ENCODE measurements around the gene LRFN5.
"Not testable (repeated sequence)": the region's sequence is repeated elsewhere in the genome, so short reads cannot be mapped to it uniquely, and the experiment has no call there.

LRFN5 gene

GRCh38 chr14:41606532-41607303 is at the start of gene LRFN5:
Gene LRFN5, plus strand, starts transcription at chr14:41606876.
- DNase-seq: no peak

- no peak for DNase-seq
Measured at GRCh38 chr14:41558490-41558889, 48.2 kb upstream of the LRFN5 start.

- not testable (repeated sequence) for DNase-seq
Measured at GRCh38 chr14:41566864-41567263, 39.8 kb upstream of the LRFN5 start.

- no peak for DNase-seq
Measured at GRCh38 chr14:41568979-41569378, 37.7 kb upstream of the LRFN5 start.

GRCh38 chr14:41570415-41571155 is 36.1 kb upstream of the LRFN5 start:
- DNase-seq: no peak

- no peak for DNase-seq
Measured at GRCh38 chr14:41586237-41586636, 20.4 kb upstream of the LRFN5 start.

GRCh38 chr14:41597647-41598046 is 9.0 kb upstream of the LRFN5 start:
- DNase-seq: no peak

- DNase-seq: not testable (repeated sequence)
Measured at GRCh38 chr14:41599805-41600385, 6.8 kb upstream of the LRFN5 start.

- DNase-seq: no peak
Measured at GRCh38 chr14:41604721-41605531, 1.8 kb upstream of the LRFN5 start.

GRCh38 chr14:41605550-41606281 is 960 bp upstream of the LRFN5 start:
- no peak for DNase-seq

GRCh38 chr14:41606282-41606531 is 469 bp upstream of the LRFN5 start:
- DNase-seq: no peak

- no peak for DNase-seq
Measured at GRCh38 chr14:41607304-41607775, 664 bp downstream of the LRFN5 start.

GRCh38 chr14:41607966-41608663 is 1.4 kb downstream of the LRFN5 start:
- no peak for DNase-seq

- no peak for DNase-seq
Measured at GRCh38 chr14:41608681-41609390, 2.2 kb downstream of the LRFN5 start.

GRCh38 chr14:41609704-41610183 is 3.1 kb downstream of the LRFN5 start:
- DNase-seq: no peak

- DNase-seq: no peak
Measured at GRCh38 chr14:41615011-41615595, 8.4 kb downstream of the LRFN5 start.

GRCh38 chr14:41623736-41624135 is 17.1 kb downstream of the LRFN5 start:
- DNase-seq: no peak

GRCh38 chr14:41629876-41630275 is 23.2 kb downstream of the LRFN5 start:
- DNase-seq: no peak

- DNase-seq: no peak
Measured at GRCh38 chr14:41634286-41634685, 27.6 kb downstream of the LRFN5 start.

Data from HCEC 1CT (cell line).